ENCODE results near the gene ENKD1.

The ENKD1 gene

DNA sequence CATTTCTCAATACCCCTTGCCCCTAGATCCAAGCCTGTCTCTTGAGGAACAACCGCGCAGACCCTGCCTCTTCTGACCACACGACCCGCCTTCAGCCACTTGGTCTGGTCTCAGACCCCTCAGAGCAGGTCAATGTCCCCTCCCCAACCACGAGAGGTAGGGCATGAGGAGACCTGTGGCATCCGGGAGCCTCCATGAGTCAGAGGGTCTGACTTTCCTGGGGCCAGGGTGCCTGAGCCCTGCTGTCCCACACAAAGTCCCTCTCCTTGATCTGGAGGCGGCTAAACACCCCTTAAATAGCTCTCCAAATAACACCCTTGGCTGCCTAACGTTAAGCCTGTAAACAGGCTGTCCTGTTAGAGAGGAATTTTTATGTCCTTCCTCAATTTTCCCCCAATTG, 16.5 kb downstream of the ENKD1 start:
- no peak for DNase-seq (ENCODE audit: low spot score)

DNA sequence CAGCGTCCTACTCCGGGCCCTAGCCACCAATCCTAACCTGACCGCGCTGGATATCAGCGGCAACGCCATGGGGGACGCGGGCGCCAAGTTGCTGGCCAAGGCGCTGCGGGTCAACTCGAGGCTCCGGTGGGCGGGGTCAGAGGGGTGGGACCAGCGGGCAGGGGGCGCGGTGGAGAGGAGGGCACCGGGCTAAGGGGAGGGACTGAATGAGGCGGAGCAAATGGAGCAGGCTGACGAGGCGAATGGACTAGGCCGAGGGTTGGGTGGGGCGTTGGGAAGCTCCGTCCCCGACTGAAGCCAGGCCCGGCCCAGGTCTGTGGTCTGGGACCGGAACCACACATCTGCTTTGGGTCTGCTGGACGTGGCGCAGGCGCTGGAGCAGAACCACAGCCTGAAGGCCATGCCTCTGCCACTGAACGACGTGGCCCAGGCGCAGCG, 17.0 kb downstream of the ENKD1 start:
- DNase-seq (ENCODE audit: low spot score): no peak

DNA sequence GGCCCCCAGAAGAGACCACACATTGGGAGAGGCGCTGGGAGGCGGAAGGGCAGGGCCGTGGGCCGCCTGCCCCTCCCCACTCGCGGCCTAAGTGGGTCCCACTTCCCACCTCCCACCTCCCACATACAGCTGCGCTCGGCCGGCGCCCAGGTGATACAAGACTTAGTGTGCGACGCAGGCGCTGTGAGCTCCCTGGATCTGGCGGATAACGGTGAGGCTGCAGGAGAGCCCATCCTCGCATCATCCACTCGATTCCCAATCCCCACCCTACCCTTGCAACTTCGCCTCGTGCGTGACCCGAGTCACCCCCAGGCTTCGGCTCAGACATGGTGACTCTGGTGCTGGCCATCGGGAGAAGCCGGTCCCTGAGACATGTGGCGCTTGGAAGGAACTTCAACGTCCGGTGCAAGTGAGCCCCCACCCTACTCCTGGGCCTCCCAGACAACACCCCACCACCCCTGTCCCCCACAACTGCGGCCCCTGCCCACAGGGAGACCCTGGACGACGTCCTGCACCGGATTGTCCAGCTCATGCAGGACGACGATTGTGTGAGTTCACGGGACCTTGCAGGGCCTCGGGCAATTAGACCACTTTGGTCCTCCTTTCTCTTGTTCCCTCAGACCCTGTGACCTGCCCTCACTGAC, 17.7 kb downstream of the ENKD1 start:
- peak; percentile 43 for DNase-seq (ENCODE audit: low spot score)

DNA sequence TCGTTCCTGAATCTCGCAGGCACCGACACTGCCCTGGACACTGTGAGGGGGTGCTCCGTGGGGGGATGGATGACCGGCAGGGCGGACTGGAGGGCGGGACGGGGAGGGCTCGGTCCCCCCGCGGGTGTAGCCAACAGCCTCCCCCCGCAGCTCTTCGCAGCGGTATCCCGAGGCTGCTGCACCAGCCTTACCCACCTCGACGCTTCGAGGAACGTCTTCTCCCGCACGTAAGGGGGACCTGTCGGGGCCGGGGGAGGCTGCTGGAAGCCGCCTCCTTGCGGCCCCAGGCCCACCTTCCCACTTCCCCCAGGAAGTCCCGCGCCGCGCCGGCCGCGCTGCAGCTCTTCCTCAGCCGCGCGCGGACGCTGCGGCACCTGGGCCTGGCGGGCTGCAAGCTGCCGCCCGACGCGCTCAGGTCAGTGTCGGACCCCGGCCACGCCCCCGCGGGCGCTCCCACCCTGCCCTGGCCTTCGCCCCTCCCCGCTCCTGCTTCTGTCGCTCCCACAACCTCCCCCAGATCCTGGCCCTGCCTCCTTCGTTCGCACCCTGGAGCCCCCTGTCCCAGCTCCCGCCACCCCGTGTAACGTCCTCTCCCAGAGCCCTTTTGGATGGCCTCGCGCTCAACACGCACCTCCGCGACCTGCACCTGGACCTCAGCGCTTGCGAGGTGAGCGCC, 18.3 kb downstream of the ENKD1 start:
- DNase-seq (ENCODE audit: low spot score): peak; percentile 34

DNA sequence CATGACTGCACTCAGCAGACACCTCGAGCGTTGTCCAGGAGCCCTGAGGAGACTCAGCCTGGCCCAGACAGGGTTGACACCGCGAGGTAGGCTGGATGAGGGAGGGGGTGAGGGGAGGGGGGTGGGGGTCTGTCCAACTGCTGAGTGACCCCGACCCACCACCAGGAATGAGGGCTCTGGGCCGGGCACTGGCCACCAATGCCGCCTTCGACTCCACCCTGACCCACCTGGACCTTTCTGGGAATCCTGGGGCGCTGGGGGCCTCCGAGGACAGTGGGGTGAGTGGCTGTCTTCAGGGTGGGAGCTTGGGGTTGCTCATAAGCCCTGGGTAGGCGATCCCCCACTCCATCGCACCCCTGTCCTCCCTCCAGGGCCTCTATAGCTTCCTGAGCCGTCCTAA, 18.9 kb downstream of the ENKD1 start:
- no peak for DNase-seq (ENCODE audit: low spot score)

DNA sequence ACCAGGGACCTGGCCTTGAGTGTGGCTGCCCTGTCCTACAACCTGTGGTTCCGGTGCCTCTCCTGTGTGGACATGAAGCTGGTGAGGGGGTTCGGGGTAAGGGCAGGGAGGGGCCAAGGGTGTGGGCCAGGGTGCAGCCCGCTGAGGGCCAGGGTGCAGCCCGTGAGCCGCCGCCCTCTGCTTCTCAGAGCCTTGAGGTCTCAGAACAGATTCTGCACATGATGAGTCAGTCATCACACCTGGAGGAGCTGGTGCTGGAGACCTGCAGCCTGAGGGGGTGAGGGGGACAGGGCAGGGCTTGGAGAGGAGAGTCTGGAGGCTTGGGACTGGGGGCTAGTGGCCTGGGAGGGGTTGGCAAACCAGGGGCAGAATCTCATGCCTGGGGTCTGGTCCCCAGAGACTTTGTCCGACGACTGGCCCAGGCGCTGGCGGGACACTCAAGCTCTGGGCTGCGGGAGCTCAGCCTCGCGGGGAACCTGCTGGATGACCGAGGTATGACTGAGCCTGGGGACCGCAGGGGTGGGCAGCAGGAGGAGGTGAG, 19.4 kb downstream of the ENKD1 start:
- DNase-seq (ENCODE audit: low spot score): peak; percentile 22

DNA sequence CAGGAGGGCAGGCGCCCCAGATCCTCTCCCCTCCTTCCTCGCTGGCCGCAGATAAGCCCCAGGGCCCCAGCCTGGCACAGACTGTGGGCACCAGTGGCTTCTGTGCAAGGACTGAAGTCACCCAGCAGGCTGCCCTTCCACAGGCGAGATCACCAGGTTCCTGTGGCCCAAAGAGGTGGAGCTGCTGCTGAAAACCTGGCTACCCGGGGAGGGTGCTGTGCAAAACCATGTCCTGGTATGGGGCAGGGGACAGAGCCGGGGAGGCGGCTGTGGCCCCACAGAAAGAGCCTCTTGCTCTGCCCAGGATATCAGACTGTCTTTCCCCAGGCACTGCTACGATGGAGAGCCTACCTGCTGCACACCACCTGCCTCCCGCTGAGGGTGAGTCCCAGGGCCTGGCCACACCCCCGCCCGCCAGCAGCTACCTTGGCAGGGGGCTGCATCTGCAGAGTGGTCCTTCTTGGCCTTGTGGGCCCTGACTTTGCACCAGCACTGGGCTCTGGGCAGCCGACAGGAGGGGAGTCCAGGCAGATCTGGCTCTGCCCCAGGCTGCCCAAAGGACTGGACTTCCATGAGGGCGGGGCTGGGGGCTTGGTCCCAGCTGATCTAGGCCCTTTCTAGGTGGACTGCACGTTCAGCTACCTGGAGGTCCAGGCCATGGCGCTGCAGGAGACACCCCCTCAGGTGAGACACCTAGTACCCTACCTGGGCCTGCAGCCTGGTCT, 21.0 kb downstream of the ENKD1 start:
- peak; percentile 19 for DNase-seq (ENCODE audit: low spot score)

DNA sequence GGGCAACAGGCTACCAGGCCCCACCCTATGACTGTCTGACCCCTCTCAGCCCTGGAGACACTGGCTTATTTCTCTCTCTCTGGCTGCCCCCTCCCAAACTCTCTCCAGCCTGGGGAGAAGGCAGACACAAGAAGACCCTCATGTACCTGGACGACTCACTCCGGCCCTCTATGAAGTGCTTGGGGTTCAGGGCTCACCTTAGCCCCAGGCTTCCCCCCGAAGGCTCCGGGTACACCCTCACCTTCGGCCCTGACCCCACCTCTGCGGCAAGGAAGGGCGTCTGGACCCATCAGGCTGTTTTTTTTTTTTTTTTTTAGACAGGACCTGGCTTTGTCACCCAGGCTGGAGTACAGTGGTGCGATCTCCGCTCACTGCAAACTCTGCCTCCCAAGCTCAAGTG, 22.5 kb downstream of the ENKD1 start:
- no peak for DNase-seq (ENCODE audit: low spot score)

DNA sequence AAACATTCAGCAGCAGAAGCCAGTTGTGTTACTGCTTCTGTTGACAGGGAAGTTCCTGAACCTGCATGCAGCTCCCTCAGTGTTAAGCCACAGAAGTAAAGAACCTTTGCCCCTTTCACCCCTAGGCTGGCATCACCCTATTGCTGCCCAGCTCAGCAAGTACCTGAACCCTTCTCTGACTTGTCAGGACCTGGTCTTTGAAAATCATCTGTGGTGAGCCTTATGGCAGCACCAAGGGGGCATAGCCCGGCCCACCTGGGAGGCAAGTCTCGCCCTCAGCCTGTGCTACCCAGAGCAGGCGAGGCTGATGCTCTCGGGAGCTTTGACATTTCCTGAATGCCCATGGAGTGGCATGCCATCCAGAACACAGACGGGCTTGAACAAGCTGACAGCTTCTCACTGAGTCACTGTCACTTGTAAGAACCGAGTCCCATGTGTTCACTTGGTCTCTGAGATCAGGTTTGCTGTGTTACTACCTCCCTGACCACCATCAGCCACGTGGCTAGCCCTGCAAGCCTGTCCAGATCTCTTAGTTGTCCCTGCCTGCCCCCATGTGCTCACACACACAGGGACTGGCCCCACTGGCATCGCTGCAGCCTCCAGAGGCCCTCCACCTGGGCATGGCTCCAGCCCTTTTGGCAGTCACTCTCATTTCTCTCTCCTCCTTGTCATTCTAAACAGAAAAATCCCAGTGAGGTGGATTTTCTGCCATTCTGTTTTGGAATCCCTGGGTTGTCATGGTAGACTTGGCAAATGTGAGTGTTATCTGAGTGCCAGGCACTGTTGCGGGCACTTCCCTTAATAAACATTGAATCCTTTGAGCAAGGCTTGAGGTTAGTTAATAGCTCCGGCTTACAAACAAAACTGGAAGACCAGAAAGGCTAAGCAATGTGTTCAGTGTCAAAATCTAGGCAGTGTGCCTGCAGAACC, 24.5 kb downstream of the ENKD1 start:
- DNase-seq (ENCODE audit: low spot score): no peak

DNA sequence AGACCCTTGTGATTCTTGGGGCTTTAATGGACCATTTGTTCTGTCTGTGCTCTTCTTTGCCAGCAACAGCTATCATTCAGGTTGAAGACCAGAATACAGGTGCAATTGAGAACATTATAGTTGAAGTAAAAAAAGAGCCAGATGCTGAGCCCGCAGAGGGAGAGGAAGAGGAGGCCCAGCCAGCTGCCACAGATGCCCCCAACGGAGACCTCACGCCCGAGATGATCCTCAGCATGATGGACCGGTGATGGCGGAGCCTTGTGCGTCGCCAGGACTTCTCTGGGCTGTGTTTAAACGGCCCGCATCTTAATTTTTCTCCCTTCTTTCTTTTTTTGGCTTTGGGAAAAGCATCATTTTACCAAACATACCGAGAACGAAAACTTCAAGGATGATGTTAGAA, 28.9 kb downstream of the ENKD1 start:
- DNase-seq (ENCODE audit: low spot score): no peak

DNA sequence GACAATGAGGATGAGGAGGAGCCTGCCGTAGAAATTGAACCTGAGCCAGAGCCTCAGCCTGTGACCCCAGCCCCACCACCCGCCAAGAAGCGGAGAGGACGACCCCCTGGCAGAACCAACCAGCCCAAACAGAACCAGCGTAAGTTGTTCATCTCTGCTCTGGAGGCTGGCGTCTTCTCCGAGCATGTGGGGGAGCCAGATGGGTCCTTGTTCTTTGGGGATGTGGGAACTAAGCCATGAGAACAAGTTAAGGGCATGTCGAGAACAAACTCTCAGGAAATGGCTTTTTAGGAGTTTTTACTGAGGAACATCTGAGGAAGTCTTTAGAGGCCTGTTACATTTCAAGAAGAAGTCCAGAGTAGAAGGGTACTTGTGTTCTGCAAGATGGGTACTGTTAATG, 29.8 kb downstream of the ENKD1 start:
- no peak for DNase-seq (ENCODE audit: low spot score)

DNA sequence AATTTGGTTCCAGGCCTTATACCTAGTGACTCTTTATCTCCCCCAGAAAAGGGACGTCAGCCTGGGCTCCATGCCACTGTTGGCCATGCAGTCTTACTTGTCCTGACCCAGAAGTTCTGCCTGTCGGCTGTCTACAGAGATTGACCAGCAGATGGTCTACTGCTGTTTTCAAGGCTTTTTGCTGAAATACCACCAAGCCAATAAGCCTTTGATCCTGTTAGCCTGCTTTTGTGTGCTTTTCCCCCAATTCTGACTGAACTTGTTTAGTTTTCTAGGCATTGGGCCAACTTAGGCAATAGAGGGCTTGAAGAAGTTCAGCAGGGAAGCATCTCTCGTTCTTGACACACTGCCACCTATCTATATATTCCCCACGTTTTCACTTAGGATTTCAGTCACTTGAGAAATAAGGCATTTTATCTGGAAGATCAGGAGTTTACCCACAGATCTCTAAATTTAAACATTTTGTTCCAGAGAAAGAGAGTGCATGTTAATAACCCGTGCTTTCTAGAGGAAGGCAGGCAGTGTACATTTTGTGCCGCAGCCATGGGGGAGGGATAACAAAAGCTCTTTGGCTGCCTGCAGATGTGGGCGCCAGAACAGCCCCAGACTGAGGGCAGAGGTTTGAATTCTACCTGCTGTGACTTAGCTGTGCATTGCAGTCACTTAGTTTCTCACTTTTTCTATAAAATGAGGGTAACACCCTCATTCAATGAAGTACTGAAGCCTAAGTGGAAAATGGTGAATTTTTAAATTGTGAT, 34.0 kb downstream of the ENKD1 start:
- no peak for DNase-seq (ENCODE audit: low spot score)

DNA sequence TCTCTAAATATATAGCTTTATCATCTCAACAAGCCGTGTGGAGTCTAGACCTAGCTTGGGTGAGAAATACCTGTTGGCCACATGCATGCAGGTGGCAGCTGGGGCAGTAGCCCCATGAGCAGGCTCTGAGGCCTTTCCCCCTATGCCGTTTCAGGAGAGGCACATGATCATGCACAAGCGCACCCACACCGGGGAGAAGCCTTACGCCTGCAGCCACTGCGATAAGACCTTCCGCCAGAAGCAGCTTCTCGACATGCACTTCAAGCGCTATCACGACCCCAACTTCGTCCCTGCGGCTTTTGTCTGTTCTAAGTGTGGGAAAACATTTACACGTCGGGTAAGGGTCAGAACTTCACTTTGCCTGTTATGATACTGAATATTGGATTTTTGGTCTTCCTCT, 38.3 kb downstream of the ENKD1 start:
- DNase-seq (ENCODE audit: low spot score): no peak

DNA sequence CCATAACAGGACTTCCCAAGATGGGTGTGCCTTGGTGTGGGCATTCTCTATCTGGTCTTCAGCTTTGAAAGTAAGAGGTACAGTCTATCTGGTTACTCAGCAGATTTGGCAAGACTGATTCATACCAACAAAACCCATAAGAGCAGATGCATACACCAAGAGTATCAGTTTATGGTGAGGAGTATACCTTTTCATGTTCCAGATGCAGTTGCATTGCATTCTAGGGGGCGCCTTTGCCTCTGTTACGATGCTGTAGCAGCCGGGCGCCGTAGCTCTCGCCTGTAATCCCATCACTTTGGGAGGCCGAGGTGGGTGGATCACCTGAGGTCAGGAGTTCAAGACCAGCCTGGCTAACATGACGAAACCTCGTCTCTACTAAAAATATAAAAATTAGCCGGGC, 52.7 kb downstream of the ENKD1 start:
- DNase-seq (ENCODE audit: low spot score): no peak

All from HuH-7.5 (cell line).